HepG2 (cell line): ENCODE data around the gene CD3G. TPM values are rescaled to one million over a fixed set of nuclear protein-coding genes. Genes with fewer than 3 reads are reported as not detected.

Experiments used
- ARID3A ChIP-seq: IDR thresholded peaks from 2 replicates; pipeline ENCODE4 v1.6.1; 2012; ENCODE audit warnings: low read depth, low read length, improper control_type of control experiment
- BCL6 ChIP-seq: IDR thresholded peaks from 2 replicates; pipeline ENCODE4 v1.6.1; 2016; ENCODE audit warnings: missing genetic modification reagents, missing compliant biosample characterization
- FOXA1 ChIP-seq, 2 experiments: fragments of 450-650 bp in 1 of 2; sonication (generic) in 1 of 2; formaldehyde crosslinking in 1 of 2; IDR thresholded peaks; 2 replicates each; pipeline versions ENCODE4 v1.4.0 to v1.6.1; 2016 to 2020; ENCODE audit warnings: missing genetic modification reagents in 1 of 2
- FOXM1 ChIP-seq: sonication (generic); formaldehyde crosslinking; IDR thresholded peaks from 2 replicates; pipeline ENCODE4 v1.5.0; 2020; ENCODE audit warnings: missing genetic modification reagents
- MTERF4 ChIP-seq: sonication (generic); formaldehyde crosslinking; IDR thresholded peaks from 2 replicates; pipeline ENCODE4 v1.8.0; 2023; ENCODE audit warnings: mild to moderate bottlenecking, missing genetic modification reagents
- MTF2 ChIP-seq: sonication (generic); formaldehyde crosslinking; IDR thresholded peaks from 2 replicates; pipeline ENCODE4 v1.5.0; 2020; ENCODE audit warnings: missing genetic modification reagents, borderline replicate concordance
- PPARG ChIP-seq: conservative IDR thresholded peaks from 2 replicates; pipeline ENCODE4 v1.6.1; 2016; ENCODE audit warnings: missing biosample characterization, missing genetic modification reagents
- SETDB1 ChIP-seq: sonication (generic); formaldehyde crosslinking; IDR thresholded peaks from 2 replicates; pipeline ENCODE4 v1.5.1; 2020; ENCODE audit warnings: missing genetic modification reagents, mild to moderate bottlenecking, borderline replicate concordance
- SIX1 ChIP-seq: sonication (generic); formaldehyde crosslinking; IDR thresholded peaks from 2 replicates; pipeline ENCODE4 v1.4.0; 2020; ENCODE audit warnings: missing genetic modification reagents, borderline replicate concordance
- SMAD1 ChIP-seq: sonication (generic); formaldehyde crosslinking; IDR thresholded peaks from 2 replicates; pipeline ENCODE4 v1.4.0; 2020; ENCODE audit warnings: missing genetic modification reagents, low read depth, mild to moderate bottlenecking, borderline replicate concordance
- SMARCC2 ChIP-seq: fragments of 450-650 bp; IDR thresholded peaks from 2 replicates; pipeline ENCODE4 v1.6.1; 2017; ENCODE audit warnings: antibody characterized with exemption, mild to moderate bottlenecking
- SOX5 ChIP-seq: IDR thresholded peaks from 2 replicates; pipeline ENCODE4 v1.6.1; 2016; ENCODE audit warnings: borderline replicate concordance
- TBX2 ChIP-seq: sonication (generic); formaldehyde crosslinking; IDR thresholded peaks from 2 replicates; pipeline ENCODE4 v1.5.0; 2020; ENCODE audit warnings: missing genetic modification reagents, mild to moderate bottlenecking, borderline replicate concordance
- TBX3 ChIP-seq: fragments of 450-650 bp; IDR thresholded peaks from 2 replicates; pipeline ENCODE4 v1.6.1; 2017; ENCODE audit warnings: antibody characterized with exemption, mild to moderate bottlenecking, inconsistent platforms, borderline replicate concordance
- TERF1 ChIP-seq: sonication (generic); formaldehyde crosslinking; IDR thresholded peaks from 2 replicates; pipeline ENCODE4 v1.8.0; 2022; ENCODE audit warnings: mild to moderate bottlenecking, missing genetic modification reagents, moderate library complexity
- ZFP41 ChIP-seq: sonication (generic); formaldehyde crosslinking; IDR thresholded peaks from 2 replicates; pipeline ENCODE4 v1.4.0; 2020; ENCODE audit warnings: mild to moderate bottlenecking, missing genetic modification reagents, borderline replicate concordance
- ZNF564 ChIP-seq: sonication (generic); formaldehyde crosslinking; IDR thresholded peaks from 2 replicates; pipeline ENCODE4 v1.8.1; 2023; ENCODE audit warnings: mild to moderate bottlenecking, missing genetic modification reagents
- polyA plus RNA-seq, 8 experiments: library from polyadenylated mRNA; depleted of rRNA in 3 of 8; stranded (reverse) in 7 of 8; unstranded in 1 of 8; fragments of >200 nt; fragmentation: Illumina TruSeq in 4 of 8; extraction: Trizol in 4 of 8; gene quantifications; 2 replicates each; pipeline versions ENCODE4 v1.2.1 to v1.2.3, GENCODE V29; 2011 to 2016; ENCODE audit warnings: low read depth in 4 of 8, missing spikeins in 1 of 8, mixed read lengths in 1 of 8; ENCODE audit not compliant: insufficient read depth in 1 of 8
- total RNA-seq, 5 experiments: library from RNA; depleted of rRNA; stranded (reverse); fragments of >200 nt; fragmentation: Illumina TruSeq; extraction: Trizol; gene quantifications; 2 replicates each; pipeline ENCODE4 v1.2.3, GENCODE V29; 2016; ENCODE audit warnings: low read depth in 1 of 5
- TF ChIP-seq, protein P1 (sequence below): sonication (generic); formaldehyde crosslinking; IDR thresholded peaks from 2 replicates; pipeline ENCODE4 v1.5.1; 2020; ENCODE audit warnings: mild to moderate bottlenecking, missing genetic modification reagents, borderline replicate concordance
- TF ChIP-seq, protein P2 (sequence below): sonication (generic); formaldehyde crosslinking; IDR thresholded peaks from 2 replicates; pipeline ENCODE4 v1.4.0; 2020; ENCODE audit warnings: mild to moderate bottlenecking, missing genetic modification reagents
- TF ChIP-seq, protein P3 (sequence below): sonication (generic); formaldehyde crosslinking; IDR thresholded peaks from 2 replicates; pipeline ENCODE4 v1.4.0; 2020; ENCODE audit warnings: mild to moderate bottlenecking, missing genetic modification reagents

CD3G gene
- total and polyA plus RNA-seq, 2 of the 13 experiments (the other 11 are each of a cell fraction or from before 2014, with no cell fraction given), result not detected

GRCh38 chr11:118314988-118315411 is 29.1 kb upstream of the CD3G start (continued):
- TF ChIP-seq TERF1 (CRISPR knock-in tag), result no peak
- peak; percentile 95 for TF ChIP-seq TBX2 (CRISPR knock-in tag)
- TF ChIP-seq PPARG (CRISPR knock-in tag), result no peak
- no peak for TF ChIP-seq MTERF4 (CRISPR knock-in tag)
- TF ChIP-seq SMAD1, result no peak
- TF ChIP-seq ZNF564 (CRISPR knock-in tag), result no peak
- no peak for TF ChIP-seq MTF2 (CRISPR knock-in tag)
- TF ChIP-seq FOXA1 (IDR thresholded peaks at IDR 0.05), result no peak
- TF ChIP-seq FOXA1 (CRISPR knock-in tag; IDR thresholded peaks at IDR 0.05), result peak; percentile 67
- no peak for TF ChIP-seq SMARCC2
- TF ChIP-seq, protein P1, sequence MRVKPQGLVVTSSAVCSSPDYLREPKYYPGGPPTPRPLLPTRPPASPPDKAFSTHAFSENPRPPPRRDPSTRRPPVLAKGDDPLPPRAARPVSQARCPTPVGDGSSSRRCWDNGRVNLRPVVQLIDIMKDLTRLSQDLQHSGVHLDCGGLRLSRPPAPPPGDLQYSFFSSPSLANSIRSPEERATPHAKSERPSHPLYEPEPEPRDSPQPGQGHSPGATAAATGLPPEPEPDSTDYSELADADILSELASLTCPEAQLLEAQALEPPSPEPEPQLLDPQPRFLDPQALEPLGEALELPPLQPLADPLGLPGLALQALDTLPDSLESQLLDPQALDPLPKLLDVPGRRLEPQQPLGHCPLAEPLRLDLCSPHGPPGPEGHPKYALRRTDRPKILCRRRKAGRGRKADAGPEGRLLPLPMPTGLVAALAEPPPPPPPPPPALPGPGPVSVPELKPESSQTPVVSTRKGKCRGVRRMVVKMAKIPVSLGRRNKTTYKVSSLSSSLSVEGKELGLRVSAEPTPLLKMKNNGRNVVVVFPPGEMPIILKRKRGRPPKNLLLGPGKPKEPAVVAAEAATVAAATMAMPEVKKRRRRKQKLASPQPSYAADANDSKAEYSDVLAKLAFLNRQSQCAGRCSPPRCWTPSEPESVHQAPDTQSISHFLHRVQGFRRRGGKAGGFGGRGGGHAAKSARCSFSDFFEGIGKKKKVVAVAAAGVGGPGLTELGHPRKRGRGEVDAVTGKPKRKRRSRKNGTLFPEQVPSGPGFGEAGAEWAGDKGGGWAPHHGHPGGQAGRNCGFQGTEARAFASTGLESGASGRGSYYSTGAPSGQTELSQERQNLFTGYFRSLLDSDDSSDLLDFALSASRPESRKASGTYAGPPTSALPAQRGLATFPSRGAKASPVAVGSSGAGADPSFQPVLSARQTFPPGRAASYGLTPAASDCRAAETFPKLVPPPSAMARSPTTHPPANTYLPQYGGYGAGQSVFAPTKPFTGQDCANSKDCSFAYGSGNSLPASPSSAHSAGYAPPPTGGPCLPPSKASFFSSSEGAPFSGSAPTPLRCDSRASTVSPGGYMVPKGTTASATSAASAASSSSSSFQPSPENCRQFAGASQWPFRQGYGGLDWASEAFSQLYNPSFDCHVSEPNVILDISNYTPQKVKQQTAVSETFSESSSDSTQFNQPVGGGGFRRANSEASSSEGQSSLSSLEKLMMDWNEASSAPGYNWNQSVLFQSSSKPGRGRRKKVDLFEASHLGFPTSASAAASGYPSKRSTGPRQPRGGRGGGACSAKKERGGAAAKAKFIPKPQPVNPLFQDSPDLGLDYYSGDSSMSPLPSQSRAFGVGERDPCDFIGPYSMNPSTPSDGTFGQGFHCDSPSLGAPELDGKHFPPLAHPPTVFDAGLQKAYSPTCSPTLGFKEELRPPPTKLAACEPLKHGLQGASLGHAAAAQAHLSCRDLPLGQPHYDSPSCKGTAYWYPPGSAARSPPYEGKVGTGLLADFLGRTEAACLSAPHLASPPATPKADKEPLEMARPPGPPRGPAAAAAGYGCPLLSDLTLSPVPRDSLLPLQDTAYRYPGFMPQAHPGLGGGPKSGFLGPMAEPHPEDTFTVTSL, result no peak
- TF ChIP-seq, protein P2, sequence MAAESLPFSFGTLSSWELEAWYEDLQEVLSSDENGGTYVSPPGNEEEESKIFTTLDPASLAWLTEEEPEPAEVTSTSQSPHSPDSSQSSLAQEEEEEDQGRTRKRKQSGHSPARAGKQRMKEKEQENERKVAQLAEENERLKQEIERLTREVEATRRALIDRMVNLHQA, result no peak
- 0 out of 2 replicates have a peak, but pooled peaks have one; percentile 16 for TF ChIP-seq BCL6 (CRISPR knock-in tag)
- TF ChIP-seq ZFP41, result no peak
- peak; percentile 42; the same call in 1 of the 2 replicates for TF ChIP-seq SOX5 (CRISPR knock-in tag)
- TF ChIP-seq, protein P3, sequence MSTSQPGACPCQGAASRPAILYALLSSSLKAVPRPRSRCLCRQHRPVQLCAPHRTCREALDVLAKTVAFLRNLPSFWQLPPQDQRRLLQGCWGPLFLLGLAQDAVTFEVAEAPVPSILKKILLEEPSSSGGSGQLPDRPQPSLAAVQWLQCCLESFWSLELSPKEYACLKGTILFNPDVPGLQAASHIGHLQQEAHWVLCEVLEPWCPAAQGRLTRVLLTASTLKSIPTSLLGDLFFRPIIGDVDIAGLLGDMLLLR, result no peak
- no peak for TF ChIP-seq FOXM1 (CRISPR knock-in tag)
- peak; percentile 98 for TF ChIP-seq TBX3
- TF ChIP-seq ARID3A, result no peak
- no peak for TF ChIP-seq SETDB1 (CRISPR knock-in tag)
- 0 out of 2 replicates have a peak, but pooled peaks have one; percentile 28 for TF ChIP-seq SIX1
